GM12878 (cell line): ENCODE data around the gene PPP1R3F. TPM values are rescaled to one million over a fixed set of nuclear protein-coding genes. Genes with fewer than 3 reads are reported as not detected.
"Not testable (repeated sequence)": the region's sequence is repeated elsewhere in the genome, so short reads cannot be mapped to it uniquely, and the experiment has no call there.

Experiments used
- ATAC-seq: fragments of 200-7000 bp; cut with Tn5 transposase; 3 replicates; pipeline ENCODE4 v1.9.1; 2020; ENCODE audit warnings: mild to moderate bottlenecking, moderate library complexity
- BruUV-seq: library from RNA; stranded (reverse); fragments of 400-500 nt; replicated peaks from 2 replicates; lab custom pipeline; 2021; lab: Mats Ljungman, UMichigan
- CTCF ChIA-PET: fragments of 300-600 bp; sonication (Branson Sonifier 250); formaldehyde crosslinking; extraction: SDS; loops from one replicate; lab custom pipeline; 2021; ENCODE audit warnings: inconsistent platforms; lab: Yijun Ruan, JAX
- POLR2A ChIA-PET: fragments of 350-600 bp; formaldehyde crosslinking; extraction: SDS; loops from one replicate; lab custom pipeline; 2021; ENCODE audit warnings: inconsistent platforms; lab: Charles Lee
- RAD21 ChIA-PET: fragments of 300-600 bp; sonication (Branson Sonifier 250); formaldehyde crosslinking; loops from one replicate; lab custom pipeline; 2023; ENCODE audit warnings: antibody characterized with exemption; ENCODE audit not compliant: unreplicated experiment; lab: Charles Lee
- SMC1A ChIA-PET: fragments of 300-600 bp; sonication (Branson Sonifier 250); formaldehyde crosslinking; loops from one replicate; lab custom pipeline; 2023; ENCODE audit not compliant: unreplicated experiment, uncharacterized antibody; lab: Charles Lee
- DNase-seq: peaks from one replicate; pipeline ENCODE4 v3.0.0-alpha.2; 2011; ENCODE audit warnings: low read depth, low spot score
- FAIRE-seq: peaks from 3 replicates; lab custom pipeline; 2011; peaks lifted over from hg19 to GRCh38; lab: Jason Lieb, UNC
- H2AFZ ChIP-seq: 2 replicates; pipeline ENCODE4 v1.6.0; 2011; ENCODE audit warnings: low read depth, low read length, control low read depth; ENCODE audit not compliant: control insufficient read depth
- H3K27ac ChIP-seq: 2 replicates; pipeline ENCODE4 v1.5.1; 2011; ENCODE audit warnings: control low read depth; ENCODE audit not compliant: control insufficient read depth, insufficient read depth
- H3K27me3 ChIP-seq, 2 experiments: replicated peaks in 1 of 2; 2 replicates each; pipeline versions ENCODE4 v1.6.0 to v1.6.1; 2011; ENCODE audit warnings: low read length in 1 of 2; ENCODE audit not compliant: control insufficient read depth in 2 of 2, insufficient read depth in 2 of 2
- H3K36me3 ChIP-seq, 2 experiments: 2 replicates each; pipeline ENCODE4 v1.5.1; 2011; ENCODE audit warnings: low read length in 1 of 2; ENCODE audit not compliant: control insufficient read depth in 2 of 2, insufficient read depth in 2 of 2
- H3K4me1 ChIP-seq: 2 replicates; pipeline ENCODE4 v1.6.1; 2011; ENCODE audit warnings: mild to moderate bottlenecking, low read length, moderate library complexity, mixed read lengths; ENCODE audit not compliant: control insufficient read depth, insufficient read depth
- H3K4me2 ChIP-seq: 2 replicates; pipeline ENCODE4 v1.6.0; 2011; ENCODE audit warnings: control low read depth; ENCODE audit not compliant: control insufficient read depth, insufficient read depth
- H3K4me3 ChIP-seq: fragments of 200-600 bp; sonication (generic); 2 replicates; pipeline ENCODE4 v1.5.1; 2016
- H3K79me2 ChIP-seq: 2 replicates; pipeline ENCODE4 v1.6.0; 2011; ENCODE audit warnings: low read length; ENCODE audit not compliant: control insufficient read depth, insufficient read depth
- H3K9ac ChIP-seq: 2 replicates; pipeline ENCODE4 v1.8.0; 2011; ENCODE audit warnings: low read length, control low read depth, mixed read lengths; ENCODE audit not compliant: control insufficient read depth, insufficient read depth
- H3K9me3 ChIP-seq: replicated peaks from 3 replicates; pipeline ENCODE4 v1.5.1; 2011; ENCODE audit warnings: mild to moderate bottlenecking, low read length; ENCODE audit not compliant: control insufficient read depth, insufficient read depth
- H4K20me1 ChIP-seq: 2 replicates; pipeline ENCODE4 v1.6.0; 2011; ENCODE audit not compliant: control insufficient read depth, insufficient read depth
- BHLHE40 ChIP-seq, 2 experiments: fragments of 450-650 bp in 1 of 2; IDR thresholded peaks; 2 replicates each; pipeline ENCODE4 v1.6.1; 2011 to 2017; ENCODE audit warnings: low read depth in 2 of 2, borderline replicate concordance in 1 of 2, improper control_type of control experiment in 1 of 2, low read length in 1 of 2, mild to moderate bottlenecking in 1 of 2
- CBX3 ChIP-seq: fragments of 200-600 bp; sonication (generic); IDR thresholded peaks from 2 replicates; pipeline ENCODE4 v1.6.1; 2016; ENCODE audit warnings: low read depth, borderline replicate concordance
- IKZF1 ChIP-seq: fragments of 450-650 bp; conservative IDR thresholded peaks from 2 replicates; pipeline ENCODE4 v1.6.1; 2017; ENCODE audit warnings: antibody characterized with exemption, mild to moderate bottlenecking
- SPI1 ChIP-seq: IDR thresholded peaks from 2 replicates; pipeline ENCODE4 v1.6.1; 2011; ENCODE audit warnings: low read depth, mild to moderate bottlenecking, low read length, moderate library complexity, borderline replicate concordance; ENCODE audit not compliant: insufficient read depth
- STAT3 ChIP-seq: IDR thresholded peaks from 2 replicates; pipeline ENCODE4 v1.6.1; 2011; ENCODE audit warnings: low read depth, low read length, improper control_type of control experiment
- ZNF622 ChIP-seq: fragments of 450-650 bp; IDR thresholded peaks from 2 replicates; pipeline ENCODE4 v1.6.1; 2017; ENCODE audit warnings: mild to moderate bottlenecking, inconsistent platforms
- WGBS: methylation state at CpG from one replicate; pipeline ENCODE4 v1.1.6; 2016; ENCODE audit warnings: low lambda C conversion rate; ENCODE audit not compliant: insufficient replicate concordance, insufficient coverage; ENCODE audit errors: missing lambda C conversion rate; 5-methylcytosine and 5-hydroxymethylcytosine counted together
- in situ Hi-C: fragments of 300-500 bp; cut with MboI; formaldehyde crosslinking; loops from 9 replicates; pipeline ENCODE4 v1.14.3; 2018; ENCODE audit warnings: mixed read lengths
- intact Hi-C: fragments of 100-400 bp; cut with micrococcal nuclease; formaldehyde crosslinking; loops from one replicate; pipeline ENCODE4 v1.14.2; 2022; ENCODE audit not compliant: unreplicated experiment
- polyA plus RNA-seq, 11 experiments: library from polyadenylated mRNA; depleted of rRNA in 4 of 11; unstranded in 6 of 11; stranded (reverse) in 5 of 11; fragments of >200 nt; fragmentation: Nextera tagmentation in 4 of 11; fragmentation: Illumina TruSeq in 1 of 11; extraction: Ambion mirVana in 4 of 11; extraction: Trizol in 1 of 11; gene quantifications; 1 replicate in 1 of 11; 2 replicates in 10 of 11; pipeline versions ENCODE4 v1.2.1 to v1.2.3, GENCODE V29; 2011 to 2016; ENCODE audit warnings: inconsistent platforms in 2 of 11, missing spikeins in 2 of 11, low read depth in 1 of 11
- total RNA-seq, 4 experiments: library from RNA; depleted of rRNA in 3 of 4; stranded (reverse); fragments of >200 nt in 3 of 4; fragmentation: Illumina TruSeq in 1 of 4; extraction: Trizol in 1 of 4; gene quantifications; 2 replicates each; pipeline versions ENCODE4 v1.2.1 to v1.2.3, GENCODE V29; 2013 to 2021
- TF ChIP-seq, protein P1 (sequence below): fragments of 450-650 bp; IDR thresholded peaks from 2 replicates; pipeline ENCODE4 v1.6.1; 2017; ENCODE audit warnings: low read depth, mild to moderate bottlenecking, moderate library complexity
- TF ChIP-seq, protein P2 (sequence below): IDR thresholded peaks from 2 replicates; pipeline ENCODE4 v1.6.1; 2011; ENCODE audit warnings: borderline replicate concordance, low read depth, mild to moderate bottlenecking, moderate library complexity, mixed read lengths, low read length; ENCODE audit not compliant: insufficient read depth; ENCODE audit errors: extremely low read length

Gene PPP1R3F
- total and polyA plus RNA-seq, 10 of the 15 experiments (the other 5 are each of a cell fraction or from before 2014, with no cell fraction given) = 0.18 to 4.4 (median 1.00) TPM

DNA sequence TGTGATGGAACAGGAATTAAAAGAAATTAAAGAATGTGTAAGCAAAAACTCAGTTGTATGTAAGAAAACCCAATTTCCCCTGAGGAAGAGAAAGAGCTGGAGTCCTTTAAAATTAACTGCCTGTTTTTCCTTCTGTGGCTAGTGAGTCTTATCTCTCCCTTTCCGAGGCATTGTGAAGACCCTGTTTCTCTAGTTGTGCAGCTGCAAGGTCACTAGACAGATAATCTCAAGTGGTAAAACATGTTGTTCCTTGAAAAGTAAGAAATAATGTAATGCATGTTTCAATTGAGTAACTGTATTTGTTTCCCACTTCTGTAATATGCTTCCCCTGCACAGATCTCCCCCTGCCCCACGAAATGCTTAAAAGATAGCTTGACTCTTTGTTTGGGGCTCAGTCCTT lies 38.2 kb downstream of the PPP1R3F start:
- H3K79me2 ChIP-seq, H3K9me3 ChIP-seq, FAIRE-seq, intact Hi-C loops, H2AFZ ChIP-seq, H3K27ac ChIP-seq, H3K4me2 ChIP-seq, ATAC-seq, H3K27me3 ChIP-seq, H3K4me1 ChIP-seq, H4K20me1 ChIP-seq, H3K36me3 ChIP-seq, H3K9ac ChIP-seq, in situ Hi-C loops, POLR2A ChIA-PET, RAD21 ChIA-PET, CTCF ChIA-PET, H3K4me3 ChIP-seq, DNase-seq, BruUV-seq, SMC1A ChIA-PET: not testable (repeated sequence)
- WGBS = 21% methylated on average over 2 of the region's 2 CpGs

DNA sequence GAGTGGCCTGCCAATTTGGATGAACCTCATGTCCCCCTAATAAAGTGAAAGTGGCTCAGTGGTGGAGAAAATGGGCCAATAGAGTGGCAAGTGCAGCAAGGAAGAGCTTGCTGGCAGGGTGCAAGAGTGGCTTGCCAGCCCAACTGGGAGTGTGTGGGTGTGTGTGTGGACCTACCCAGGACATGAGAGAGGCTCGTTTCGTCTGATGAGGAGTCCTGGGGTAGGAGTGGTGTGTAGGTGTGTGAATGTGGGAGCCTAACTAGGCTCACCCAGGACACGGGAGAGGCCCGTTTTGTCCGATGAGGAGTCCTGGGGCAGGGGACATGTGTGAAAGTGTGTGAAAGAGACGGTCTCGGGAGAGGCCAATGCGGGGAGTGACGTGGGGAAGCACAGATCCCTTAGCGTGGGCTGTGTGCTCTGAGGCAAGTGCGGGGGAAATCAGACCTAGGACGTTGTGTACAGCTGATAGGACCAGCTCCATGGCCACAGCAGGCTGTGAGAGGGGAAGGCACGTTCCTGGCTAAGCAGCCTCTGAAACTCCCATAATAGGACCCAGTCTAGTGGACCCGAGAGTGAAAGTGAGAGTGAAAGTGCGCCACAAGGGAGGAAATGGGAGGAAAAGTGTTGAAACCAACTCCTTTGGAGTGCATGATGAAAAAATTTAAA lies 39.1 kb downstream of the PPP1R3F start:
- intact Hi-C loops (no loop called here), in situ Hi-C loops (no loop called here)
- Histone ChIP-seq H3K9me3 (no peaks in the 10 kb centered on the region), H3K9ac (no peak overlapping the region), H3K4me3 (no peak overlapping the region), H3K36me3 (no peaks in the 10 kb centered on the region), H3K27ac (no peak overlapping the region; the same call in 1 of the 2 replicates), H3K27me3 (no peaks in the 10 kb centered on the region), H4K20me1 (no peaks in the 10 kb centered on the region), H3K4me2 (peak overlapping the region; percentile 69), H3K4me1 (peaks cover 5% of the 10 kb centered on the region), H3K79me2 (no peaks in the 10 kb centered on the region), H2AFZ (peak overlapping the region; percentile 30)
- 20% methylated on average over 15 of the region's 15 CpGs for WGBS
- ChIA-PET SMC1A (no interaction called here), CTCF (interaction anchor here (0.6 to 1.1 kb wide), 3 partner anchors 16 to 773 kb away, joined by 3 read pairs; no protein-coding TSS in a partner anchor), POLR2A (no interaction called here), RAD21 (interaction anchor here (0.9 kb wide), 1 partner anchor 40 kb away, joined by 3 read pairs; no protein-coding TSS in a partner anchor)
- ATAC-seq (peak; percentile 79), DNase-seq (no peak), FAIRE-seq (peak; percentile 44)
- TF ChIP-seq, protein P1, sequence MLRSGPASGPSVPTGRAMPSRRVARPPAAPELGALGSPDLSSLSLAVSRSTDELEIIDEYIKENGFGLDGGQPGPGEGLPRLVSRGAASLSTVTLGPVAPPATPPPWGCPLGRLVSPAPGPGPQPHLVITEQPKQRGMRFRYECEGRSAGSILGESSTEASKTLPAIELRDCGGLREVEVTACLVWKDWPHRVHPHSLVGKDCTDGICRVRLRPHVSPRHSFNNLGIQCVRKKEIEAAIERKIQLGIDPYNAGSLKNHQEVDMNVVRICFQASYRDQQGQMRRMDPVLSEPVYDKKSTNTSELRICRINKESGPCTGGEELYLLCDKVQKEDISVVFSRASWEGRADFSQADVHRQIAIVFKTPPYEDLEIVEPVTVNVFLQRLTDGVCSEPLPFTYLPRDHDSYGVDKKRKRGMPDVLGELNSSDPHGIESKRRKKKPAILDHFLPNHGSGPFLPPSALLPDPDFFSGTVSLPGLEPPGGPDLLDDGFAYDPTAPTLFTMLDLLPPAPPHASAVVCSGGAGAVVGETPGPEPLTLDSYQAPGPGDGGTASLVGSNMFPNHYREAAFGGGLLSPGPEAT = no peak
- TF ChIP-seq, protein P2, sequence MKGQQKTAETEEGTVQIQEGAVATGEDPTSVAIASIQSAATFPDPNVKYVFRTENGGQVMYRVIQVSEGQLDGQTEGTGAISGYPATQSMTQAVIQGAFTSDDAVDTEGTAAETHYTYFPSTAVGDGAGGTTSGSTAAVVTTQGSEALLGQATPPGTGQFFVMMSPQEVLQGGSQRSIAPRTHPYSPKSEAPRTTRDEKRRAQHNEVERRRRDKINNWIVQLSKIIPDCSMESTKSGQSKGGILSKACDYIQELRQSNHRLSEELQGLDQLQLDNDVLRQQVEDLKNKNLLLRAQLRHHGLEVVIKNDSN = no peak
- TF ChIP-seq SPI1 = peak; percentile 13; the same call in 1 of the 2 replicates
- TF ChIP-seq IKZF1 = peak; percentile 39; the same call in 1 of the 2 replicates
- TF ChIP-seq CBX3 = no peak
- TF ChIP-seq STAT3 = no peak
- TF ChIP-seq ZNF622 = no peak
- TF ChIP-seq BHLHE40 (IDR thresholded peaks at IDR 0.05; ENCODE audit: borderline replicate concordance in 1 of 2, low read depth in 2 of 2, low read length in 1 of 2) = peak; percentile 24 to 65; a peak in 2 of 4 replicates
- no TSS peak for BruUV-seq
